HepG2 (cell line): ENCODE results near the gene TEX261. TPM values are rescaled to one million over a fixed set of nuclear protein-coding genes. Genes with fewer than 3 reads are reported as not detected.

ENCODE experiments used
- ATAC-seq: fragments of 200-7000 bp; cut with Tn5 transposase; 3 replicates; pipeline ENCODE4 v1.9.1; 2020; ENCODE audit warnings: mild to moderate bottlenecking, moderate library complexity
- BruUV-seq: library from RNA; stranded (reverse); fragments of 400-500 nt; replicated peaks from 2 replicates; lab custom pipeline; 2021; lab: Mats Ljungman, UMichigan
- CTCF ChIA-PET: fragments of 300-600 bp; formaldehyde crosslinking; extraction: SDS; loops from one replicate; lab custom pipeline; 2021; ENCODE audit warnings: low total read pairs, inconsistent platforms, low intra/inter-chr PET ratio; lab: Yijun Ruan, JAX
- POLR2A ChIA-PET: fragments of 350-600 bp; sonication (Branson Sonifier 250); formaldehyde crosslinking; loops from one replicate; lab custom pipeline; 2020; ENCODE audit warnings: antibody characterized with exemption, inconsistent platforms; lab: Yijun Ruan, JAX
- DNase-seq: peaks from one replicate; pipeline ENCODE4 v3.0.0-alpha.2; 2015; ENCODE audit warnings: low spot score
- FAIRE-seq: peaks from 3 replicates; lab custom pipeline; 2011; peaks lifted over from hg19 to GRCh38; lab: Jason Lieb, UNC
- H2AFZ ChIP-seq: one replicate; pipeline ENCODE4 v1.6.1; 2011; ENCODE audit warnings: low read length, inconsistent platforms
- H3K27ac ChIP-seq: fragments of 300-600 bp; 3 replicates; pipeline ENCODE4 v1.8.0; 2011; ENCODE audit warnings: mixed run types, mild to moderate bottlenecking, mixed read lengths, low read length, inconsistent platforms; ENCODE audit not compliant: insufficient read depth; ENCODE audit errors: extremely low read length
- H3K27me3 ChIP-seq, 2 experiments: fragments of 200-600 bp in 1 of 2; 2 replicates in 1 of 2; 3 replicates in 1 of 2; pipeline versions ENCODE4 v1.6.0 to v1.8.0; 2011; ENCODE audit warnings: low read length in 2 of 2, mild to moderate bottlenecking in 2 of 2, moderate library complexity in 2 of 2, inconsistent platforms in 1 of 2; ENCODE audit not compliant: insufficient read depth in 2 of 2, control insufficient read depth in 1 of 2
- H3K36me3 ChIP-seq, 2 experiments: fragments of 200-600 bp in 1 of 2; replicated peaks in 1 of 2; 2 replicates in 1 of 2; 3 replicates in 1 of 2; pipeline versions ENCODE4 v1.5.1 to v1.8.0; 2011; ENCODE audit warnings: low read length in 2 of 2, inconsistent platforms in 1 of 2; ENCODE audit not compliant: insufficient read depth in 2 of 2, control insufficient read depth in 1 of 2
- H3K4me1 ChIP-seq: 2 replicates; pipeline ENCODE4 v1.5.1; 2012; ENCODE audit warnings: low read length, inconsistent platforms; ENCODE audit not compliant: insufficient read depth
- H3K4me2 ChIP-seq: 2 replicates; pipeline ENCODE4 v1.6.0; 2011; ENCODE audit warnings: low read depth, low read length, inconsistent platforms
- H3K4me3 ChIP-seq, 3 experiments: fragments of 200-600 bp in 1 of 3; sonication (generic), shearing (Covaris generic) in 1 of 3; replicated peaks in 1 of 3; 2 replicates each; pipeline ENCODE4 v1.5.1; 2011 to 2016; ENCODE audit warnings: low read length in 3 of 3, inconsistent platforms in 2 of 3, low read depth in 2 of 3, mild to moderate bottlenecking in 2 of 3, control low read depth in 1 of 3, mixed read lengths in 1 of 3; ENCODE audit not compliant: insufficient read depth in 1 of 3
- H3K79me2 ChIP-seq: one replicate; pipeline ENCODE4 v1.6.1; 2011; ENCODE audit warnings: low read length, inconsistent platforms; ENCODE audit not compliant: insufficient read depth
- H3K9ac ChIP-seq: 2 replicates; pipeline ENCODE4 v1.6.0; 2011; ENCODE audit warnings: mild to moderate bottlenecking, low read depth, low read length, inconsistent platforms; ENCODE audit not compliant: insufficient read depth
- H3K9me3 ChIP-seq: 2 replicates; pipeline ENCODE4 v1.5.1; 2012; ENCODE audit warnings: mild to moderate bottlenecking, low read length
- H4K20me1 ChIP-seq: 2 replicates; pipeline ENCODE4 v1.6.0; 2011; ENCODE audit warnings: inconsistent platforms, mild to moderate bottlenecking, low read length, moderate library complexity; ENCODE audit not compliant: insufficient read depth
- ATF5 ChIP-seq: sonication (generic); formaldehyde crosslinking; IDR thresholded peaks from 2 replicates; pipeline ENCODE4 v1.4.0; 2020; ENCODE audit warnings: mild to moderate bottlenecking, low read depth, missing genetic modification reagents
- FIP1L1 ChIP-seq: fragments of 200-400 bp; formaldehyde crosslinking; IDR thresholded peaks from 2 replicates; pipeline ENCODE4 v1.6.1; 2018; ENCODE audit warnings: low read depth, mild to moderate bottlenecking, low read length, moderate library complexity, borderline replicate concordance; ENCODE audit not compliant: insufficient read depth
- FOXK1 ChIP-seq: sonication (generic); formaldehyde crosslinking; IDR thresholded peaks from 2 replicates; pipeline ENCODE4 v1.4.0; 2020; ENCODE audit warnings: low read depth, missing genetic modification reagents, borderline replicate concordance
- GABPB1 ChIP-seq: IDR thresholded peaks from 2 replicates; pipeline ENCODE4 v1.6.1; 2016; ENCODE audit warnings: mild to moderate bottlenecking, missing genetic modification reagents, moderate library complexity, missing compliant biosample characterization
- HOMEZ ChIP-seq: IDR thresholded peaks from 2 replicates; pipeline ENCODE4 v1.6.1; 2016; ENCODE audit warnings: low read depth
- HOXA7 ChIP-seq: sonication (generic); formaldehyde crosslinking; IDR thresholded peaks from 2 replicates; pipeline ENCODE4 v1.8.1; 2022; ENCODE audit warnings: mild to moderate bottlenecking, missing genetic modification reagents, moderate library complexity
- NFKB2 ChIP-seq: sonication (generic); formaldehyde crosslinking; IDR thresholded peaks from 2 replicates; pipeline ENCODE4 v1.4.0; 2020; ENCODE audit warnings: missing genetic modification reagents, borderline replicate concordance
- USF2 ChIP-seq, 2 experiments: sonication (generic) in 1 of 2; formaldehyde crosslinking in 1 of 2; IDR thresholded peaks; 2 replicates each; pipeline versions ENCODE4 v1.5.1 to v1.6.1; 2011 to 2020; ENCODE audit warnings: borderline replicate concordance in 1 of 2, low read depth in 1 of 2, low read length in 1 of 2, mild to moderate bottlenecking in 1 of 2, missing genetic modification reagents in 1 of 2, moderate library complexity in 1 of 2
- ZFYVE20 ChIP-seq: sonication (generic); formaldehyde crosslinking; IDR thresholded peaks from 2 replicates; pipeline ENCODE4 v1.8.0; 2023; ENCODE audit warnings: low read depth, mild to moderate bottlenecking, moderate library complexity, missing genetic modification reagents, borderline replicate concordance
- ZNF230 ChIP-seq: sonication (generic); formaldehyde crosslinking; IDR thresholded peaks from 2 replicates; pipeline ENCODE4 v1.4.0; 2020; ENCODE audit warnings: mild to moderate bottlenecking, missing genetic modification reagents
- ZNF609 ChIP-seq: sonication (generic); formaldehyde crosslinking; IDR thresholded peaks from 2 replicates; pipeline ENCODE4 v1.4.0; 2020; ENCODE audit warnings: mild to moderate bottlenecking, missing genetic modification reagents, borderline replicate concordance
- ZNF737 ChIP-seq: sonication (generic); formaldehyde crosslinking; IDR thresholded peaks from 2 replicates; pipeline ENCODE4 v1.5.0; 2020; ENCODE audit warnings: missing genetic modification reagents, mild to moderate bottlenecking, borderline replicate concordance
- ZNF782 ChIP-seq: sonication (generic); formaldehyde crosslinking; IDR thresholded peaks from 2 replicates; pipeline ENCODE4 v1.4.0; 2020; ENCODE audit warnings: missing genetic modification reagents, mild to moderate bottlenecking, borderline replicate concordance
- WGBS: methylation state at CpG from one replicate; pipeline ENCODE4 v1.1.6; 2017; ENCODE audit warnings: low lambda C conversion rate; 5-methylcytosine and 5-hydroxymethylcytosine counted together
- in situ Hi-C: cut with HindIII; loops from 2 replicates; pipeline ENCODE4 v1.10.0; 2017; ENCODE audit warnings: low pct_unique_long_range_greater_than_20kb; ENCODE audit not compliant: extremely low pct_ligation_motif_present
- intact Hi-C: fragments of 100-400 bp; cut with micrococcal nuclease; formaldehyde crosslinking; loops from one replicate; pipeline ENCODE4 v1.10.0; 2022; ENCODE audit not compliant: unreplicated experiment
- polyA plus RNA-seq, 8 experiments: library from polyadenylated mRNA; depleted of rRNA in 3 of 8; stranded (reverse) in 7 of 8; unstranded in 1 of 8; fragments of >200 nt; fragmentation: Illumina TruSeq in 4 of 8; extraction: Trizol in 4 of 8; gene quantifications; 2 replicates each; pipeline versions ENCODE4 v1.2.1 to v1.2.3, GENCODE V29; 2011 to 2016; ENCODE audit warnings: low read depth in 4 of 8, missing spikeins in 1 of 8, mixed read lengths in 1 of 8; ENCODE audit not compliant: insufficient read depth in 1 of 8
- total RNA-seq, 5 experiments: library from RNA; depleted of rRNA; stranded (reverse); fragments of >200 nt; fragmentation: Illumina TruSeq; extraction: Trizol; gene quantifications; 2 replicates each; pipeline ENCODE4 v1.2.3, GENCODE V29; 2016; ENCODE audit warnings: low read depth in 1 of 5

TEX261 gene
- total and polyA plus RNA-seq, 2 of the 13 experiments (the other 11 are each of a cell fraction or from before 2014, with no cell fraction given), result 43.8 to 78.7 TPM

- in situ Hi-C loops, result no loop called here
- ATAC-seq (no peak), DNase-seq (peak; percentile 33), FAIRE-seq (no peak)
- Histone ChIP-seq H3K79me2 (peaks cover 1% of the 10 kb centered on the region), H3K27ac (peak overlapping the region; percentile 55), H3K4me2 (peak overlapping the region; percentile 99), H3K36me3 (no peaks in the 10 kb centered on the region), H3K27me3 (peaks cover 0 to 8% of the 10 kb centered on the region in 2 experiments; a peak in 2 of 5 replicates), H2AFZ (peak overlapping the region; percentile 96), H3K4me1 (peaks cover 61% of the 10 kb centered on the region), H3K9ac (peak overlapping the region; percentile 32; the same call in 1 of the 2 replicates), H3K9me3 (no peaks in the 10 kb centered on the region), H3K4me3 (peak overlapping the region; percentile 15 to 50 (median 35); a peak in 5 of 6 replicates), H4K20me1 (no peaks in the 10 kb centered on the region)
- BruUV-seq, result no TSS peak
- 9% methylated on average over 2 of the region's 2 CpGs for WGBS
- POLR2A ChIA-PET, result interaction anchor here (2.0 kb wide), 1 partner anchor 8 kb away, joined by 7 read pairs; no protein-coding TSS in a partner anchor
- CTCF ChIA-PET, result interaction anchor here (1.0 kb wide), 1 partner anchor 128 kb away, joined by 3 read pairs; no protein-coding TSS in a partner anchor
- intact Hi-C loops, result no loop called here
- TF ChIP-seq ATF5 (no peak), FIP1L1 (no peak), FOXK1 (CRISPR knock-in tag) (no peak), HOXA7 (no peak), ZFYVE20 (CRISPR knock-in tag) (no peak), ZNF609 (CRISPR knock-in tag) (0 out of 2 replicates have a peak, but pooled peaks have one; percentile 18), ZNF782 (no peak), HOMEZ (CRISPR knock-in tag) (peak; percentile 23; the same call in 1 of the 2 replicates), NFKB2 (CRISPR knock-in tag) (no peak), ZNF737 (no peak), USF2 (IDR thresholded peaks at IDR 0.05; ENCODE audit: low read depth, low read length) (no peak), USF2 (CRISPR knock-in tag; IDR thresholded peaks at IDR 0.05; ENCODE audit: borderline replicate concordance) (no peak), GABPB1 (CRISPR knock-in tag) (no peak), ZNF230 (CRISPR knock-in tag) (0 out of 2 replicates have a peak, but pooled peaks have one; percentile 33)
These were observed 4.7 kb upstream of the TEX261 start for GRCh38 chr2:70999362-70999761.
